RWPE2 (cell line): ENCODE results near the gene SLC51A.

Experiments
- ATAC-seq: fragments of 200-7000 bp; cut with Tn5 transposase; 3 replicates; pipeline ENCODE4 v1.9.1; 2021; ENCODE audit warnings: low read depth
- DNase-seq: peaks from one replicate; pipeline ENCODE4 v3.0.0-alpha.2; 2020; ENCODE audit warnings: low spot score
- H3K27ac ChIP-seq: fragments of 450-650 bp; 2 replicates; pipeline ENCODE4 v1.5.1; 2017; ENCODE audit warnings: mild to moderate bottlenecking; ENCODE audit not compliant: poor library complexity, severe bottlenecking
- H3K27me3 ChIP-seq: fragments of 250-450 bp; sonication (Bioruptor Pico); 2 replicates; pipeline ENCODE4 v1.5.1; 2021; ENCODE audit warnings: mild to moderate bottlenecking, moderate library complexity; ENCODE audit not compliant: insufficient read depth, poor library complexity, severe bottlenecking
- H3K36me3 ChIP-seq: fragments of 250-450 bp; sonication (Bioruptor Pico); 2 replicates; pipeline ENCODE4 v1.5.1; 2020; ENCODE audit warnings: low read depth, mild to moderate bottlenecking, moderate library complexity
- H3K4me1 ChIP-seq: fragments of 250-450 bp; sonication (Bioruptor Pico); 2 replicates; pipeline ENCODE4 v1.5.1; 2021; ENCODE audit warnings: mild to moderate bottlenecking, moderate library complexity; ENCODE audit not compliant: insufficient read depth, poor library complexity, severe bottlenecking
- H3K4me3 ChIP-seq: fragments of 250-450 bp; sonication (Bioruptor Pico); 2 replicates; pipeline ENCODE4 v1.5.1; 2021; ENCODE audit warnings: mild to moderate bottlenecking, moderate library complexity; ENCODE audit not compliant: severe bottlenecking
- H3K9me3 ChIP-seq: fragments of 250-450 bp; sonication (Bioruptor Pico); 2 replicates; pipeline ENCODE4 v1.5.1; 2021; ENCODE audit warnings: mild to moderate bottlenecking, moderate library complexity; ENCODE audit not compliant: severe bottlenecking
- CTCF ChIP-seq: fragments of 450-650 bp; IDR thresholded peaks from one replicate; pipeline ENCODE4 v1.5.1; 2017; ENCODE audit warnings: mild to moderate bottlenecking, moderate library complexity; ENCODE audit not compliant: poor library complexity, severe bottlenecking

The SLC51A gene

GRCh38 chr3:196251918-196252317, 35.6 kb downstream of the SLC51A start:
- Histone ChIP-seq H3K27me3 (no peaks in the 10 kb centered on the region), H3K4me1 (no peaks in the 10 kb centered on the region), H3K36me3 (peaks cover 45% of the 10 kb centered on the region), H3K27ac (no peak overlapping the region), H3K4me3 (no peak overlapping the region), H3K9me3 (no peaks in the 10 kb centered on the region)
- no peak for TF ChIP-seq CTCF
- DNase-seq (no peak), ATAC-seq (no peak)

GRCh38 chr3:196254376-196255283, 38.3 kb downstream of the SLC51A start:
- H3K4me1 ChIP-seq, result no peaks in the 10 kb centered on the region
- no peak overlapping the region for H3K4me3 ChIP-seq
- no peak for TF ChIP-seq CTCF
- ATAC-seq (no peak), DNase-seq (no peak)
- H3K27me3 ChIP-seq, result no peaks in the 10 kb centered on the region
- H3K36me3 ChIP-seq, result peaks cover 45% of the 10 kb centered on the region
- no peaks in the 10 kb centered on the region for H3K9me3 ChIP-seq
- no peak overlapping the region for H3K27ac ChIP-seq

GRCh38 chr3:196255776-196256175, 39.4 kb downstream of the SLC51A start:
- no peak for ATAC-seq
- no peak for DNase-seq
- Histone ChIP-seq H3K9me3 (no peaks in the 10 kb centered on the region), H3K4me3 (no peak overlapping the region), H3K27me3 (no peaks in the 10 kb centered on the region), H3K4me1 (no peaks in the 10 kb centered on the region), H3K27ac (no peak overlapping the region), H3K36me3 (peaks cover 50% of the 10 kb centered on the region)
- TF ChIP-seq CTCF, result no peak

GRCh38 chr3:196260784-196261183, 44.5 kb downstream of the SLC51A start:
- TF ChIP-seq CTCF, result no peak
- H3K9me3 ChIP-seq, result no peaks in the 10 kb centered on the region
- no peak overlapping the region for H3K27ac ChIP-seq
- H3K27me3 ChIP-seq, result no peaks in the 10 kb centered on the region
- no peak for ATAC-seq
- no peaks in the 10 kb centered on the region for H3K4me1 ChIP-seq
- H3K4me3 ChIP-seq, result no peak overlapping the region
- peaks cover 36% of the 10 kb centered on the region for H3K36me3 ChIP-seq
- DNase-seq, result no peak

GRCh38 chr3:196263819-196264218, 47.5 kb downstream of the SLC51A start:
- ATAC-seq (no peak), DNase-seq (no peak)
- Histone ChIP-seq H3K27me3 (no peaks in the 10 kb centered on the region), H3K4me3 (no peak overlapping the region), H3K4me1 (no peaks in the 10 kb centered on the region), H3K27ac (no peak overlapping the region), H3K9me3 (no peaks in the 10 kb centered on the region), H3K36me3 (peaks cover 48% of the 10 kb centered on the region)
- no peak for TF ChIP-seq CTCF
